DOHH2 (cell line): ENCODE results near the gene RCAN3.

Source experiments
- EZH2phosphoT487 ChIP-seq: fragments of 200-600 bp; sonication (generic); IDR thresholded peaks from 2 replicates; pipeline ENCODE4 v1.6.1; 2017; ENCODE audit warnings: borderline replicate concordance, mild to moderate bottlenecking, antibody characterized with exemption, low read length, moderate library complexity, mixed read lengths
- TF ChIP-seq, protein P1 (sequence below): fragments of 200-600 bp; sonication (generic); IDR thresholded peaks from one replicate; pipeline ENCODE4 v1.5.1; 2014; ENCODE audit warnings: antibody characterized with exemption, mild to moderate bottlenecking, low read depth, low read length; ENCODE audit not compliant: poor library complexity, severe bottlenecking

GRCh38 chr1:24472527-24473251 is 29.9 kb upstream of the RCAN3 start:
- TF ChIP-seq, protein P1, sequence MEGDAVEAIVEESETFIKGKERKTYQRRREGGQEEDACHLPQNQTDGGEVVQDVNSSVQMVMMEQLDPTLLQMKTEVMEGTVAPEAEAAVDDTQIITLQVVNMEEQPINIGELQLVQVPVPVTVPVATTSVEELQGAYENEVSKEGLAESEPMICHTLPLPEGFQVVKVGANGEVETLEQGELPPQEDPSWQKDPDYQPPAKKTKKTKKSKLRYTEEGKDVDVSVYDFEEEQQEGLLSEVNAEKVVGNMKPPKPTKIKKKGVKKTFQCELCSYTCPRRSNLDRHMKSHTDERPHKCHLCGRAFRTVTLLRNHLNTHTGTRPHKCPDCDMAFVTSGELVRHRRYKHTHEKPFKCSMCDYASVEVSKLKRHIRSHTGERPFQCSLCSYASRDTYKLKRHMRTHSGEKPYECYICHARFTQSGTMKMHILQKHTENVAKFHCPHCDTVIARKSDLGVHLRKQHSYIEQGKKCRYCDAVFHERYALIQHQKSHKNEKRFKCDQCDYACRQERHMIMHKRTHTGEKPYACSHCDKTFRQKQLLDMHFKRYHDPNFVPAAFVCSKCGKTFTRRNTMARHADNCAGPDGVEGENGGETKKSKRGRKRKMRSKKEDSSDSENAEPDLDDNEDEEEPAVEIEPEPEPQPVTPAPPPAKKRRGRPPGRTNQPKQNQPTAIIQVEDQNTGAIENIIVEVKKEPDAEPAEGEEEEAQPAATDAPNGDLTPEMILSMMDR = no peak
- no peak for TF ChIP-seq EZH2phosphoT487
